LoVo (cell line): ENCODE results near the gene TRPC5OS.

Experiments used
- DNase-seq: peaks from one replicate; pipeline ENCODE4 v3.0.0-alpha.2; 2016; ENCODE audit warnings: low spot score

TRPC5OS gene

DNA sequence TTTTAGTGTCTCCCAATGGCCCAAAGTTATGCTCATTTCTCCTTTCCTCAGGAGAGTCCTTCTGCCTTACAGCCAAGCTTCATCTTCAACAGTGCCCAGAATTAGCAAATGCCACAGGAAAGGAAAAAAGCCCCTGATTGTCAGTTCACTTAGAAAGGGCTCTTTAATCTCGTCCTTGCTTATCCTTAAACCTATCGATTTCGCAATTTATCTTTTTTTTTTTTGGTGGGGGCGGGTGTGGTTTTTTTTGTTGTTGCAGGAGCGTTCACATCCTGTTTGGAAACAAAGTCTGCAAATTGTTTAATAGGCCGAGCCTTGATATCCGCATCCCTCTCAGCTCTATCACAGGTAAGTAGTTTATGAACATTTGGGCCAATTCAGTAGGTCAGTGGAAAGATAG, 20.2 kb downstream of the TRPC5OS start:
- no peak for DNase-seq

DNA sequence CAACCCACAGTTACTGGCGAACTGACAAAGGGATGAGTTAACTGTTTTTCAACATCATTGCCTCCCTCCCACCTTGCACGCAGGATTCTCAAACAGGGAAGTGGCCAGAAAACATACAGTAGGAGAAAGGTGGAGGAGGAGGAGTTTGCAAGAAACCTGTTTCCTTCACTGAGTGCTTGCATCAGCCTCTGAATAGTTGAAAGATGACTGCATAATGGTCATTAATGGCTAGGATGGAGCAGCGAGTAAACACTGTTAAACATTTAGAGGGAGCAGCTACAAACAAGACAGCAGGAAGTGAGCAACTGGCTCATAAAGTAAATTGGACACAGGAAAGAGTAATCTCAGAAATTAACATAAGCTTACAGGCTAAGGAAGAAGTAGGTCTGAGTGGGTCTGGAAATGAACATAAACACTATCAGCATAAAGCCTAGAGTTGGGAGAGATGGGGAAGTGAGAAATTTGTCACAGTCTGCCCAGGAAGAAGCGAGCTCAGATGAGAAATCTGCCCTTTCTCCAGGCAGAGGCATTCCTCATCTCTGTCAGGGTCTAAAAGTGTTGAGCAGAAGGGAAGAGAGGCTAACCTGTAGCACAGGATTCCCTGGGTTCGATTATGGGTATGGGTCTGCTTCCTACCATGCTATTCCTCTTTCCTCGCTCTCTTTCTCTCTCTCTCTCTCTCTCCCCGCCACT, 38.6 kb downstream of the TRPC5OS start:
- peak; percentile 51 for DNase-seq

DNA sequence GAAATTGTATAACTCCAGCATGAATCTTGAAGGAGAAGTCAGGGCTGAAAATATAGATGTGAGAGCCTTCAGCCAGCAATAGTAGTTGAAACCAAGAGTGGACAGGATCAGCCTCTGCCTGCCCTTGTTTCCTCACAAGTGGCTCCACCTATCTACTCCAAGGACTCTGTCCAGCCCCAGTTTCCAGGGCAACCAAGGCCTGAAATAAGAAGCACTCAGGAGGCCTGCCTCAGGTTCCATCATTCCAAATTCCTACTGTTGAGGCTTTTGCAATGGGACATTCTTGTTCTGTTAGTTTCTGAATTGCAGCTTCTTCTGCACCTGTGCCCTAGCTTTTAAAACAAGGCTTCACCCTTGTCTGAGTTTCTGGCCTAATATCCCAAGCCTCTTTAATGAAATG, 41.6 kb downstream of the TRPC5OS start:
- no peak for DNase-seq

DNA sequence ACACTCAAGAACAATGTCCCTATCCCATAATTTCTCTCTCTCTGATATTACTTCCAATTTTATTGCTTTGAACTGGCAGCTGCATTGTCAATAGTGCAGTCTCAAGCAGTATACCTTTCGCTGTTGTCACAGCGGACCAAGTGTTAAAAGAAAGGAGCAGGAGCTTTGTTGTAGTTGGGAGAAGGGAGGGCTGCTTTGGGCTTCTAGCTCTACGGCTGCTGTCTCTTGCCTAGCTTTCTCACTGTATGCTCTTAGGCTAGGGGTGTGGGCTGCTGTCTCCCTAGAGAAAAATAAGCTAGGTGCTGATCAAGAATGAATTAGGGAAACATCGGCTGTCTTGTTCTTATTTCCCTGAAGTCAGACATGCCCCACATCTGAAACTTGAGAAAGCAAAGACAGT, 52.5 kb downstream of the TRPC5OS start:
- no peak for DNase-seq
